SK-N-SH treated with all-trans-retinoic acid at 6 μM for 48 hours (cell line): Measurements from ENCODE around the gene MRPL16.

Source experiments
- BACH2 ChIP-seq: fragments of 250-450 bp; sonication (Bioruptor Pico); IDR thresholded peaks from 2 replicates; pipeline ENCODE4 v1.9.0; 2021; ENCODE audit warnings: mild to moderate bottlenecking, borderline replicate concordance
- CSDC2 ChIP-seq: fragments of 250-450 bp; sonication (Bioruptor Pico); IDR thresholded peaks from 2 replicates; pipeline ENCODE4 v1.5.0; 2020; ENCODE audit warnings: mild to moderate bottlenecking, moderate library complexity
- RARB ChIP-seq: fragments of 250-450 bp; sonication (Bioruptor Pico); IDR thresholded peaks from 2 replicates; pipeline ENCODE4 v1.8.0; 2021; ENCODE audit warnings: mild to moderate bottlenecking, moderate library complexity
- ZFP30 ChIP-seq: fragments of 450-650 bp; formaldehyde crosslinking; IDR thresholded peaks from 2 replicates; pipeline ENCODE4 v1.5.0; 2022; ENCODE audit warnings: mild to moderate bottlenecking, moderate library complexity
- TF ChIP-seq, protein P1 (sequence below): fragments of 250-450 bp; sonication (Bioruptor Pico); IDR thresholded peaks from 2 replicates; pipeline ENCODE4 v1.5.1; 2020; ENCODE audit warnings: low read depth, mild to moderate bottlenecking, moderate library complexity
- TF ChIP-seq, protein P2 (sequence below): fragments of 250-450 bp; sonication (Bioruptor Pico); IDR thresholded peaks from 2 replicates; pipeline ENCODE4 v1.8.0; 2020; ENCODE audit warnings: mild to moderate bottlenecking, moderate library complexity, borderline replicate concordance

DNA sequence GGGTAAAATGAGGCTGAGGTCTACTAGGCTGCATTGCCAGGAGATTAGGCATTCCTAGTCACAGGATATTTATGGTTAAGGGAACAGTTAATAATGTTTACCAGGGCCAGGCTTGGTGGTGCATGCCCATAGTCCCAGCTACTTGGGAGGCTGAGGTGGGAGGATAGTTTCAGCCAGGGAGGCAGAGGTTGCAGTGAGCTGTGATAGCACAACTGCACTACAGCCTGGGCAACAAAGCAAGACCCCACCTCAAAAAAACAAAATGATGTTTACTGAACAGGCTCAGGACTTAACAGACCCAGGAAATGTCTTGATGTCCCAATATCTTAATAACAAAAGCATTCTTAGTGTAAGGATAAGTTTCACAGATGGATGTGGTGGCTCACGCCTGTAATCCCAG lies 2.8 kb upstream of the MRPL16 start:
- no peak for TF ChIP-seq ZFP30 (CRISPR knock-in tag)
- TF ChIP-seq, protein P1, sequence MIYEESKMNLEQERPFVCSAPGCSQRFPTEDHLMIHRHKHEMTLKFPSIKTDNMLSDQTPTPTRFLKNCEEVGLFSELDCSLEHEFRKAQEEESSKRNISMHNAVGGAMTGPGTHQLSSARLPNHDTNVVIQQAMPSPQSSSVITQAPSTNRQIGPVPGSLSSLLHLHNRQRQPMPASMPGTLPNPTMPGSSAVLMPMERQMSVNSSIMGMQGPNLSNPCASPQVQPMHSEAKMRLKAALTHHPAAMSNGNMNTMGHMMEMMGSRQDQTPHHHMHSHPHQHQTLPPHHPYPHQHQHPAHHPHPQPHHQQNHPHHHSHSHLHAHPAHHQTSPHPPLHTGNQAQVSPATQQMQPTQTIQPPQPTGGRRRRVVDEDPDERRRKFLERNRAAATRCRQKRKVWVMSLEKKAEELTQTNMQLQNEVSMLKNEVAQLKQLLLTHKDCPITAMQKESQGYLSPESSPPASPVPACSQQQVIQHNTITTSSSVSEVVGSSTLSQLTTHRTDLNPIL, result no peak
- TF ChIP-seq RARB, result no peak
- TF ChIP-seq BACH2, result no peak
- TF ChIP-seq, protein P2, sequence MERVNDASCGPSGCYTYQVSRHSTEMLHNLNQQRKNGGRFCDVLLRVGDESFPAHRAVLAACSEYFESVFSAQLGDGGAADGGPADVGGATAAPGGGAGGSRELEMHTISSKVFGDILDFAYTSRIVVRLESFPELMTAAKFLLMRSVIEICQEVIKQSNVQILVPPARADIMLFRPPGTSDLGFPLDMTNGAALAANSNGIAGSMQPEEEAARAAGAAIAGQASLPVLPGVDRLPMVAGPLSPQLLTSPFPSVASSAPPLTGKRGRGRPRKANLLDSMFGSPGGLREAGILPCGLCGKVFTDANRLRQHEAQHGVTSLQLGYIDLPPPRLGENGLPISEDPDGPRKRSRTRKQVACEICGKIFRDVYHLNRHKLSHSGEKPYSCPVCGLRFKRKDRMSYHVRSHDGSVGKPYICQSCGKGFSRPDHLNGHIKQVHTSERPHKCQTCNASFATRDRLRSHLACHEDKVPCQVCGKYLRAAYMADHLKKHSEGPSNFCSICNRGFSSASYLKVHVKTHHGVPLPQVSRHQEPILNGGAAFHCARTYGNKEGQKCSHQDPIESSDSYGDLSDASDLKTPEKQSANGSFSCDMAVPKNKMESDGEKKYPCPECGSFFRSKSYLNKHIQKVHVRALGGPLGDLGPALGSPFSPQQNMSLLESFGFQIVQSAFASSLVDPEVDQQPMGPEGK (CRISPR knock-in tag), result no peak
- no peak for TF ChIP-seq CSDC2 (CRISPR knock-in tag)
